ENCODE results near the gene FCHO2.

- TF ChIP-seq CTCF (IDR thresholded peaks at IDR 0.05; ENCODE audit: extremely low read depth in 1 of 2, insufficient read depth in 1 of 2, low read depth in 1 of 2, low read length in 2 of 2) (no peak), POLR2A (IDR thresholded peaks at IDR 0.05; ENCODE audit: low read depth, low read length) (no peak), MYC (IDR thresholded peaks at IDR 0.05; ENCODE audit: low read depth, low read length) (no peak), JUN (IDR thresholded peaks at IDR 0.05; ENCODE audit: borderline replicate concordance, insufficient read depth, insufficient read length, low read depth) (no peak), MAX (IDR thresholded peaks at IDR 0.05; ENCODE audit: insufficient read depth, insufficient read length) (no peak), EZH2 (IDR thresholded peaks at IDR 0.05; ENCODE audit: borderline replicate concordance, low read depth, low read length, severe bottlenecking) (no peak)
Observed at GRCh38 chr5:73018892-73019291, 63.1 kb downstream of the FCHO2 start.
